ENCODE data around the gene OR12D3. TPM values are rescaled to one million over a fixed set of nuclear protein-coding genes. Genes with fewer than 3 reads are reported as not detected.
"Not testable (repeated sequence)": the region's sequence is repeated elsewhere in the genome, so short reads cannot be mapped to it uniquely, and the experiment has no call there.

OR12D3 gene
- total and polyA plus RNA-seq, 10 of the 15 experiments (the other 5 are each of a cell fraction or from before 2014, with no cell fraction given), result not detected

GRCh38 chr6:29354980-29355379 lies 20.1 kb downstream of the OR12D3 start:
- TF ChIP-seq BRCA1 (IDR thresholded peaks at IDR 0.05; ENCODE audit: low read depth, low read length) (no peak), CHD4 (IDR thresholded peaks at IDR 0.05) (no peak), FOS (IDR thresholded peaks at IDR 0.05; ENCODE audit: borderline replicate concordance, extremely low read depth, insufficient read length) (no peak), SKIL (IDR thresholded peaks at IDR 0.05; ENCODE audit: low read depth, poor library complexity, severe bottlenecking) (no peak), SRF (IDR thresholded peaks at IDR 0.05; ENCODE audit: low read depth in 2 of 2, low read length in 2 of 2) (no peak), ZNF274 (IDR thresholded peaks at IDR 0.05; ENCODE audit: insufficient read depth, insufficient read length) (no peak), BHLHE40 (IDR thresholded peaks at IDR 0.05; ENCODE audit: borderline replicate concordance in 1 of 2, low read depth in 2 of 2, low read length in 1 of 2) (no peak), SMC3 (IDR thresholded peaks at IDR 0.05; ENCODE audit: borderline replicate concordance, low read length) (no peak), IRF3 (IDR thresholded peaks at IDR 0.05) (no peak)
- TF ChIP-seq, protein P1, sequence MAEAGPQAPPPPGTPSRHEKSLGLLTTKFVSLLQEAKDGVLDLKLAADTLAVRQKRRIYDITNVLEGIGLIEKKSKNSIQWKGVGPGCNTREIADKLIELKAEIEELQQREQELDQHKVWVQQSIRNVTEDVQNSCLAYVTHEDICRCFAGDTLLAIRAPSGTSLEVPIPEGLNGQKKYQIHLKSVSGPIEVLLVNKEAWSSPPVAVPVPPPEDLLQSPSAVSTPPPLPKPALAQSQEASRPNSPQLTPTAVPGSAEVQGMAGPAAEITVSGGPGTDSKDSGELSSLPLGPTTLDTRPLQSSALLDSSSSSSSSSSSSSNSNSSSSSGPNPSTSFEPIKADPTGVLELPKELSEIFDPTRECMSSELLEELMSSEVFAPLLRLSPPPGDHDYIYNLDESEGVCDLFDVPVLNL (IDR thresholded peaks at IDR 0.05; ENCODE audit: low read depth, low read length), result no peak
- TF ChIP-seq, protein P2, sequence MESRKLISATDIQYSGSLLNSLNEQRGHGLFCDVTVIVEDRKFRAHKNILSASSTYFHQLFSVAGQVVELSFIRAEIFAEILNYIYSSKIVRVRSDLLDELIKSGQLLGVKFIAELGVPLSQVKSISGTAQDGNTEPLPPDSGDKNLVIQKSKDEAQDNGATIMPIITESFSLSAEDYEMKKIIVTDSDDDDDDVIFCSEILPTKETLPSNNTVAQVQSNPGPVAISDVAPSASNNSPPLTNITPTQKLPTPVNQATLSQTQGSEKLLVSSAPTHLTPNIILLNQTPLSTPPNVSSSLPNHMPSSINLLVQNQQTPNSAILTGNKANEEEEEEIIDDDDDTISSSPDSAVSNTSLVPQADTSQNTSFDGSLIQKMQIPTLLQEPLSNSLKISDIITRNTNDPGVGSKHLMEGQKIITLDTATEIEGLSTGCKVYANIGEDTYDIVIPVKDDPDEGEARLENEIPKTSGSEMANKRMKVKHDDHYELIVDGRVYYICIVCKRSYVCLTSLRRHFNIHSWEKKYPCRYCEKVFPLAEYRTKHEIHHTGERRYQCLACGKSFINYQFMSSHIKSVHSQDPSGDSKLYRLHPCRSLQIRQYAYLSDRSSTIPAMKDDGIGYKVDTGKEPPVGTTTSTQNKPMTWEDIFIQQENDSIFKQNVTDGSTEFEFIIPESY (IDR thresholded peaks at IDR 0.05), result no peak
- RAD21 ChIA-PET (ENCODE audit: unreplicated experiment), result no interaction called here
- BruUV-seq (replicated peaks), result no TSS peak
- Histone ChIP-seq H3K36me3 (ENCODE audit: control insufficient read depth in 2 of 2, insufficient read depth in 2 of 2, low read length in 1 of 2) (no peaks in the 10 kb centered on the region), H3K4me2 (ENCODE audit: control insufficient read depth, insufficient read depth) (no peak overlapping the region), H3K27ac (ENCODE audit: control insufficient read depth, insufficient read depth) (no peak overlapping the region), H3K4me1 (ENCODE audit: control insufficient read depth, insufficient read depth, low read length) (no peaks in the 10 kb centered on the region), H3K9ac (ENCODE audit: control insufficient read depth, insufficient read depth, low read length) (no peak overlapping the region), H3K79me2 (ENCODE audit: control insufficient read depth, insufficient read depth, low read length) (no peaks in the 10 kb centered on the region), H3K9me3 (replicated peaks; ENCODE audit: control insufficient read depth, insufficient read depth, low read length) (no peaks in the 10 kb centered on the region), H2AFZ (ENCODE audit: control insufficient read depth, low read depth, low read length) (no peak overlapping the region), H3K4me3 (no peak overlapping the region), H4K20me1 (ENCODE audit: control insufficient read depth, insufficient read depth) (no peaks in the 10 kb centered on the region), H3K27me3 (replicated peaks in 1 of 2; ENCODE audit: control insufficient read depth in 2 of 2, insufficient read depth in 2 of 2, low read length in 1 of 2) (no peaks in the 10 kb centered on the region)
- DNase-seq (ENCODE audit: low read depth, low spot score) (no peak), ATAC-seq (no peak), FAIRE-seq (no peak)
- intact Hi-C loops (cut with micrococcal nuclease; ENCODE audit: unreplicated experiment), result no loop called here
- in situ Hi-C loops (cut with MboI), result no loop called here
- SMC1A ChIA-PET (ENCODE audit: uncharacterized antibody, unreplicated experiment), result no interaction called here
- CTCF ChIA-PET, result no interaction called here
- POLR2A ChIA-PET, result no interaction called here

GRCh38 chr6:29349348-29349747 lies 25.7 kb downstream of the OR12D3 start:
- SMC1A ChIA-PET (ENCODE audit: uncharacterized antibody, unreplicated experiment), result interaction anchor here (0.5 kb wide), 1 partner anchor 847 kb away, joined by 3 read pairs; no protein-coding TSS in a partner anchor
- BruUV-seq (replicated peaks); H3K27me3 ChIP-seq (replicated peaks in 1 of 2; ENCODE audit: control insufficient read depth in 2 of 2, insufficient read depth in 2 of 2, low read length in 1 of 2); H4K20me1 ChIP-seq (ENCODE audit: control insufficient read depth, insufficient read depth); H3K27ac ChIP-seq (ENCODE audit: control insufficient read depth, insufficient read depth); intact Hi-C loops (cut with micrococcal nuclease; ENCODE audit: unreplicated experiment); H3K4me2 ChIP-seq (ENCODE audit: control insufficient read depth, insufficient read depth); DNase-seq (ENCODE audit: low read depth, low spot score); FAIRE-seq; H3K36me3 ChIP-seq (ENCODE audit: control insufficient read depth in 2 of 2, insufficient read depth in 2 of 2, low read length in 1 of 2); RAD21 ChIA-PET (ENCODE audit: unreplicated experiment); H3K9ac ChIP-seq (ENCODE audit: control insufficient read depth, insufficient read depth, low read length); H3K4me1 ChIP-seq (ENCODE audit: control insufficient read depth, insufficient read depth, low read length); ATAC-seq; H3K4me3 ChIP-seq; CTCF ChIA-PET; POLR2A ChIA-PET; H3K79me2 ChIP-seq (ENCODE audit: control insufficient read depth, insufficient read depth, low read length); in situ Hi-C loops (cut with MboI); H2AFZ ChIP-seq (ENCODE audit: control insufficient read depth, low read depth, low read length); H3K9me3 ChIP-seq (replicated peaks; ENCODE audit: control insufficient read depth, insufficient read depth, low read length): not testable (repeated sequence)
- 6% methylated on average over 3 of the region's 3 CpGs for WGBS (ENCODE audit: insufficient coverage, insufficient replicate concordance, low lambda C conversion rate, missing lambda C conversion rate)
